Keratinocyte (primary cell): ENCODE results near the gene TSSC4. TPM values are rescaled to one million over a fixed set of nuclear protein-coding genes. Genes with fewer than 3 reads are reported as not detected.

Experiments
- DNase-seq: peaks from one replicate; pipeline ENCODE4 v3.0.0-alpha.2; 2011; ENCODE audit warnings: low read depth, missing footprints, low spot score
- FAIRE-seq: peaks from 2 replicates; lab custom pipeline; 2011; peaks lifted over from hg19 to GRCh38; lab: Jason Lieb, UNC
- H2AFZ ChIP-seq: 2 replicates; pipeline ENCODE4 v1.6.0; 2012; ENCODE audit warnings: low read length, control low read depth, inconsistent platforms; ENCODE audit not compliant: control insufficient read depth
- H3K27ac ChIP-seq: 2 replicates; pipeline ENCODE4 v1.5.1; 2011; ENCODE audit warnings: low read length; ENCODE audit not compliant: control insufficient read depth, insufficient read depth
- H3K27me3 ChIP-seq: 3 replicates; pipeline ENCODE4 v1.6.0; 2011; ENCODE audit warnings: low read length; ENCODE audit not compliant: control insufficient read depth, insufficient read depth; ENCODE audit errors: extremely low read depth
- H3K36me3 ChIP-seq, 2 experiments: 2 replicates in 1 of 2; 3 replicates in 1 of 2; pipeline ENCODE4 v1.5.1; 2011; ENCODE audit warnings: low read length in 2 of 2, mild to moderate bottlenecking in 1 of 2; ENCODE audit not compliant: control insufficient read depth in 2 of 2, insufficient read depth in 2 of 2; ENCODE audit errors: extremely low read depth in 1 of 2
- H3K4me1 ChIP-seq: 3 replicates; pipeline ENCODE4 v1.5.1; 2011; ENCODE audit warnings: low read length; ENCODE audit not compliant: control insufficient read depth, insufficient read depth; ENCODE audit errors: extremely low read depth
- H3K4me2 ChIP-seq: 3 replicates; pipeline ENCODE4 v1.6.0; 2011; ENCODE audit warnings: low read depth, low read length; ENCODE audit not compliant: control insufficient read depth, insufficient read depth; ENCODE audit errors: extremely low read depth
- H3K4me3 ChIP-seq, 3 experiments: fragments of 200-600 bp in 1 of 3; sonication (generic) in 1 of 3; 2 replicates in 2 of 3; 3 replicates in 1 of 3; pipeline ENCODE4 v1.5.1; 2011 to 2016; ENCODE audit warnings: low read length in 3 of 3, mild to moderate bottlenecking in 3 of 3, control low read depth in 2 of 3, inconsistent platforms in 1 of 3, low read depth in 1 of 3, mixed read lengths in 1 of 3, mixed run types in 1 of 3, moderate library complexity in 1 of 3; ENCODE audit not compliant: control insufficient read depth in 2 of 3, insufficient read depth in 2 of 3; ENCODE audit errors: extremely low read depth in 1 of 3
- H3K79me2 ChIP-seq: 2 replicates; pipeline ENCODE4 v1.6.0; 2012; ENCODE audit warnings: low read length; ENCODE audit not compliant: control insufficient read depth, insufficient read depth
- H3K9ac ChIP-seq: 3 replicates; pipeline ENCODE4 v1.6.0; 2011; ENCODE audit warnings: low read length; ENCODE audit not compliant: control insufficient read depth, insufficient read depth; ENCODE audit errors: extremely low read depth
- H3K9me1 ChIP-seq: 3 replicates; pipeline ENCODE4 v1.6.0; 2011; ENCODE audit warnings: low read length; ENCODE audit not compliant: control insufficient read depth, insufficient read depth; ENCODE audit errors: extremely low read depth
- H3K9me3 ChIP-seq: 2 replicates; pipeline ENCODE4 v1.5.1; 2012; ENCODE audit warnings: low read depth, low read length; ENCODE audit not compliant: control insufficient read depth
- H4K20me1 ChIP-seq: 3 replicates; pipeline ENCODE4 v1.6.0; 2011; ENCODE audit warnings: low read length; ENCODE audit not compliant: control insufficient read depth, insufficient read depth; ENCODE audit errors: extremely low read depth
- EZH2 ChIP-seq: IDR thresholded peaks from one replicate; pipeline ENCODE4 v1.6.1; 2012; ENCODE audit warnings: inconsistent platforms, mild to moderate bottlenecking, low read length, moderate library complexity
- dilution Hi-C: fragments of 300-500 bp; cut with MboI; formaldehyde crosslinking; loops from one replicate; pipeline ENCODE4 v1.7.0; 2020; ENCODE audit warnings: low sequenced_read_pairs; ENCODE audit not compliant: extremely low pct_ligation_motif_present
- polyA plus RNA-seq, 5 experiments: library from polyadenylated mRNA; depleted of rRNA in 3 of 5; stranded (reverse) in 3 of 5; stranded (forward) in 1 of 5; unstranded in 1 of 5; fragments of >200 nt; gene quantifications; 1 replicate in 1 of 5; 2 replicates in 3 of 5; 3 replicates in 1 of 5; pipeline versions ENCODE4 v1.2.1 to v1.2.3, GENCODE V29; 2011 to 2012; ENCODE audit warnings: missing spikeins in 2 of 5, low read depth in 1 of 5, low replicate concordance in 1 of 5
- TF ChIP-seq, protein P1 (sequence below), 3 experiments: IDR thresholded peaks in 1 of 3; conservative IDR thresholded peaks in 1 of 3; optimal IDR thresholded peaks in 1 of 3; 2 replicates in 2 of 3; 3 replicates in 1 of 3; pipeline versions ENCODE3 to v1.5.1; 2011; ENCODE audit warnings: low read length in 3 of 3, mild to moderate bottlenecking in 3 of 3, moderate library complexity in 2 of 3, control low read depth in 1 of 3, inconsistent platforms in 1 of 3; ENCODE audit not compliant: insufficient read depth in 2 of 3; ENCODE audit errors: extremely low read depth in 1 of 3

The TSSC4 gene
- polyA plus RNA-seq, 1 donor (not counting 4 experiments of a cell fraction or from before 2014, with no cell fraction given), result 15.9 TPM

DNA sequence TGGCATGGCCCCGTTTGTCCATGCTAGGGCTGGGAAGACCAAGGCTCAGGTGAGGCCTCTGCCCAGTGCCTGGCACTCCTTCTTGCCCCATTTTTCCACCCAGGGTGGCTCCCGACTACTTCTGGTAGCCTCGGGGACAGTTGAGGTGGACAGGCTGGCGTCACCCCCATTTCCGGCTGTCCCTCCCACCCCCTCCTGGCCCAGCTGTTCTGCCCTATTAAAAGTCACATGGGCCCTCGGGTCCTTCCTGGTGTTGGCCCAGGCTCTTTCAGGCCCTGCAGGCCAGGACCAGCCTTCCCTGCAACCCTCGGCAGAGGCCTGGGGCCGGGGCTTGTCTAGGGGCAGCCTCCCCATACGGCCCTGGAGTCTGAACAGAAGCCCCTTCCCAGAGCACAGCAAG is 14.0 kb upstream of the TSSC4 start:
- Histone ChIP-seq H3K4me1 (peaks cover 68% of the 10 kb centered on the region), H3K4me3 (no peak overlapping the region), H3K9me1 (no peaks in the 10 kb centered on the region), H3K4me2 (no peak overlapping the region), H3K9ac (no peak overlapping the region), H3K27me3 (no peaks in the 10 kb centered on the region), H2AFZ (no peak overlapping the region), H3K36me3 (peaks cover 21 to 39% of the 10 kb centered on the region in 2 experiments), H4K20me1 (peaks cover 67% of the 10 kb centered on the region), H3K27ac (no peak overlapping the region), H3K79me2 (peaks cover 94% of the 10 kb centered on the region), H3K9me3 (no peaks in the 10 kb centered on the region)
- TF ChIP-seq, protein P1, sequence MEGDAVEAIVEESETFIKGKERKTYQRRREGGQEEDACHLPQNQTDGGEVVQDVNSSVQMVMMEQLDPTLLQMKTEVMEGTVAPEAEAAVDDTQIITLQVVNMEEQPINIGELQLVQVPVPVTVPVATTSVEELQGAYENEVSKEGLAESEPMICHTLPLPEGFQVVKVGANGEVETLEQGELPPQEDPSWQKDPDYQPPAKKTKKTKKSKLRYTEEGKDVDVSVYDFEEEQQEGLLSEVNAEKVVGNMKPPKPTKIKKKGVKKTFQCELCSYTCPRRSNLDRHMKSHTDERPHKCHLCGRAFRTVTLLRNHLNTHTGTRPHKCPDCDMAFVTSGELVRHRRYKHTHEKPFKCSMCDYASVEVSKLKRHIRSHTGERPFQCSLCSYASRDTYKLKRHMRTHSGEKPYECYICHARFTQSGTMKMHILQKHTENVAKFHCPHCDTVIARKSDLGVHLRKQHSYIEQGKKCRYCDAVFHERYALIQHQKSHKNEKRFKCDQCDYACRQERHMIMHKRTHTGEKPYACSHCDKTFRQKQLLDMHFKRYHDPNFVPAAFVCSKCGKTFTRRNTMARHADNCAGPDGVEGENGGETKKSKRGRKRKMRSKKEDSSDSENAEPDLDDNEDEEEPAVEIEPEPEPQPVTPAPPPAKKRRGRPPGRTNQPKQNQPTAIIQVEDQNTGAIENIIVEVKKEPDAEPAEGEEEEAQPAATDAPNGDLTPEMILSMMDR (optimal IDR thresholded peaks at IDR 0.05 in 1 of 3, IDR thresholded peaks at IDR 0.05 in 1 of 3, conservative IDR thresholded peaks at IDR 0.05 in 1 of 3; ENCODE audit: extremely low read depth in 1 of 3, insufficient read depth in 2 of 3, low read length in 3 of 3), result no peak
- no peak for TF ChIP-seq EZH2
- FAIRE-seq (no peak), DNase-seq (no peak)
- dilution Hi-C loops, result no loop called here

DNA sequence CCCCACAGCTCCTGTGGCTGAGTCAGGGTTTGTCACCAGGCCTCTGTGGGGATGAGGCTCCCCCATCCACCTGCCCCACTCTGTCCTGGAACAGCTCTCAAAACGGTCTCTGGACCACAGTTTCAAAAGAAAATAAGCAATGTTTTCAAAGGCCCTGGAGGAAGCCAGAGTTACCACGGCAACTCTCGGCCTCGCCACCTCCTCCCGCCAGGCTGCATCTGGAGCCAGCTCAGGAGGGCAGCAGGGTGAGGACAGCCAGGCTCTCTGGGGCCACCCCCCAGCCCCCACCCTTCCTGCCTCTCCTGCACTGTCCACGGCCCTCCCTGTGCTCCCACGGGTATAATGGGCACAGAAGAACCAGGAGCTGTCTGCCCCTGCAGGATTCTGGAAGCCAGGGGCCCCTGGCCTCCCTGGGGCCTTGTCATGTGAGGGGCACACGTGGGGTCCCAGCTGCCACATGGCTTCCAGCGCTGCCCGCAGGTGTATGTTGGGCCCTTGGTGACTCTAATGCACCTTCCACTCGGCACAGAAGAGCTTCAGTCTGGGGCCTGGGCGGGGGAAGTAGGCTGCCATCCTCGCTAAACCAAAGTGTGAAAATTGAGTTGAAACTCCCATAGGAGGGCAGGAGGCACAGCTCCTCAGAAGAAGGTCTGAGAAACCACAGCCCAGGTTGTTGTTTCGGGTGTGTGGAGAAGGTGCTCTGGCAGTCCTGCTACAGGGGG is 13.1 kb upstream of the TSSC4 start:
- H3K27ac ChIP-seq, result no peak overlapping the region
- H3K4me3 ChIP-seq, result no peak overlapping the region
- dilution Hi-C loops, result no loop called here
- H3K36me3 ChIP-seq, result peaks cover 23 to 45% of the 10 kb centered on the region in 2 experiments
- no peak for FAIRE-seq
- H3K4me2 ChIP-seq, result no peak overlapping the region
- peaks cover 59% of the 10 kb centered on the region for H4K20me1 ChIP-seq
- no peak for DNase-seq
- no peaks in the 10 kb centered on the region for H3K9me1 ChIP-seq
- H2AFZ ChIP-seq, result no peak overlapping the region
- no peak overlapping the region for H3K9ac ChIP-seq
- no peaks in the 10 kb centered on the region for H3K27me3 ChIP-seq
- TF ChIP-seq EZH2, result no peak
- TF ChIP-seq, protein P1 (optimal IDR thresholded peaks at IDR 0.05 in 1 of 3, IDR thresholded peaks at IDR 0.05 in 1 of 3, conservative IDR thresholded peaks at IDR 0.05 in 1 of 3; ENCODE audit: extremely low read depth in 1 of 3, insufficient read depth in 2 of 3, low read length in 3 of 3), result no peak
- H3K9me3 ChIP-seq, result no peaks in the 10 kb centered on the region
- H3K4me1 ChIP-seq, result peaks cover 61% of the 10 kb centered on the region
- H3K79me2 ChIP-seq, result peaks cover 94% of the 10 kb centered on the region
